Measurements from ENCODE around the gene MAGEB6B.
"Not testable (repeated sequence)": the region's sequence is repeated elsewhere in the genome, so short reads cannot be mapped to it uniquely, and the experiment has no call there.

Gene MAGEB6B, protein sequence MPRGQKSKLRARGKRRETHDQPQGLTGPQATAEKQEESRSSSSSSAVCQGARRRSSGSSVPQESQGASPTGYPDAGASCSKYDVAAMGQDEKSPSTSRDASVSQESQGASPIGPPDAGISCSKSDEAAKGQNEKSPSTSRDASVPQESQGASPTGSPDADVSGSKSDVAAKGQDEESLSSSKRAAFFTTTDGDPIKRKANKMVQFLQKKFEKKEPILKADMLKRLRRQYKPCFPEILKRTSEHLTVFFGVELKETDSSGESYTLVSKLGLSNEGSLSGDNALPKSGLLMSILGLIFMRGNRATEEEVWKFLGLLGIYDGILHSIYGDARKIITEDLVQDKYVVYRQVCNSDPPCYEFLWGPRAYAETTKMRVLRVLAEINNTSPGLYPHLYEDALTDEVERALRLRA

DNA sequence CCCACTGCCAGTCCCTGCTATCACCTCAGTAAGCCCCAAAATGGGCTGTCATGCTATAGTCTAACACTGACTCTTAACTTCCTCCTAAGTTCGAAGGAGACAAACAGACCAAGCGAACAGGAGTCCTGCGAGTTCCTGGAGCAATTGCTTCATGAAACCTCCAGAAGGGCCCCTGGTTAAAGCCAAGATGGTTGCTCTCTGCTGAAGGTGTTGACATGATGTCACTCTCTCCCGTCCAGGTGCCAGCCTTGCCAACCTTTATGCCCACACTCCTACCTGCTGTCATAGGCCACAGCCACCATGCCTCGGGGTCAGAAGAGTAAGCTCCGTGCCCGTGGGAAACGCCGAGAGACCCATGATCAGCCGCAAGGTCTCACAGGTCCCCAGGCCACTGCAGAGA, at the start of gene MAGEB6B:
Gene MAGEB6B, plus strand, starts transcription at position 301 of the 400 bp plus-strand sequence. Its CDS starts 0 bp downstream, at position 301.
- no peak for DNase-seq (ENCODE audit: low read depth, low spot score)

DNA sequence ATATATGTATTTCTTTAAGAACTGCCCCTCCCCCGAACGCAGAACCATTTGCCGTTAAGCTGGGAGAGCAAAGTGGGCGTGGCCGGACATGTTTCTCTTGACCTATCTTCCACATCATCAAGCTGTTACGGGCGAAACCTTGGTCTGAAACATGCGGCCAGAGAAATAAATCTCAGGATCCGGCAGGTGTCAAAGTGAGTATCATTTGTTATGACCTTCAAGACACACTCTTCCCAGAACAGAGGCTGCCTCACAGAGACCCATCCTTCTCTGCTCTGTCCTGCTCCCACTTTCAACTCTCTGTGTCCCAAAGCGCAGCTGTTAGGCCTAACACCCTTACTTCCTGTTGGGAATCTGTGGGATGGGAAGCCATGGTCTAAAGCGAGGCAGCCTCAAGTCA, 22.1 kb upstream of the MAGEB6B start, which contains the start of gene MAGEB18:
Gene MAGEB18, plus strand, starts transcription at position 70 of the 400 bp plus-strand sequence. CDS start 643 bp downstream, outside the sequence.
- DNase-seq (ENCODE audit: low read depth, low spot score) = no peak

DNA sequence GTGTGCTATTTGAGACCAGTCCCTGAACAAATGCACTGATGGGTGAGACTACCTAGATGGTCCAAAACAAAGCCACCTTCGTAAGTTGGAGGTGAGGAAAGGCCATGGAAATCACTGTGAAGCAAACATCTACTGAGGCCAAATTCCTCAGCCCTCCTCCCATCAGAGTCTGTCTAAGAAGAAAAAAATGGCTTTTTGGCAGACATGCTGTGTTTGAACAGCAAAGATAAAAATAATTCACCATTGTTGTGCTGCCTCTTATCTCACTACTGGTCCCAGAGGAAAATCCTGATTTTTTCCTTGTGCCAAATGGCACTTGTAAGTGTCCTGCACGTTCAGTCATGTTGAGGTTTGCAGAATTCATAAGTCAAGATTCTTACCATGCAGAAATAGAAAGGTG, 14.4 kb upstream of the MAGEB6B start:
- no peak for DNase-seq (ENCODE audit: low read depth, low spot score)

DNA sequence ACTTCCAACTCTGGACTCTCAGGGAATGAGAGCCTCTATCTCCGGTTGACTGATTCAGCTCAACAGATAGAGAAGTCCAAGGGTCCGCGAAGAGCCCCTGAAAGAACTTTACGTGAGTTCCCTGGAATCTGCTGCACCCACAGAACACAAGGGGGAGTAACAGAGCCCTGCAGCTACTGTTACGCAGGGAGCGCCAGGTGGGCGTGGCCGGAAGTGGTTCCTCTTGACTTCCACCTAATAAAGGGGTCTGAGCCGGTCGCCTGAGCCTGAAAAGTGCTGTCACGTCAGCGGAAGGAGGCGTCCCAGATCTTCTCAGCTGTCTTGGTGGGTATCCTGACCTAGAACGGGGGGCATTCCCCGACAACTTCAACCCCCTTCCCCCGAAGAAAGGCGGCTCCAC, 31.8 kb downstream of the MAGEB6B start, which contains the start of gene MAGEB6:
Gene MAGEB6, plus strand, starts transcription at position 237 of the 400 bp plus-strand sequence. CDS start 1,407 bp downstream, outside the sequence.
- DNase-seq (ENCODE audit: low read depth, low spot score) = no peak

DNA sequence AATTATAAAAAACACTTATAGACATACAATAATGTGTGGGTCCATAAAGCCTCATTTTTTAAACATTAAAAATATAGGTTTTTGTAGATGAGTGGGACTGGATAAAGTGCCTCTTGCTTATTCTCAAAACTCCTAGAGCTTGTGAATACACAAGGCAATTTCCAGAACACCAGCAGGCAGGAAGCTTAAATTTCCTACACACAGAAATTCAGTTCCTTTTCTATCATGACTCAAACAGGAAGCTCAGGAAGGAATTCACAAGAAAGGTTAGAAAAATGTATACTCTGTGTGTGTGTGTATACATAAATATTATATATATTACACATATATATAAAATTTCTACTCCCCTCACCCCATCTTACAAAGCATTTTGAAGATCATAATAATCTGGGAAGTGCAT, 43.2 kb downstream of the MAGEB6B start:
- no peak for DNase-seq (ENCODE audit: low read depth, low spot score)

DNA sequence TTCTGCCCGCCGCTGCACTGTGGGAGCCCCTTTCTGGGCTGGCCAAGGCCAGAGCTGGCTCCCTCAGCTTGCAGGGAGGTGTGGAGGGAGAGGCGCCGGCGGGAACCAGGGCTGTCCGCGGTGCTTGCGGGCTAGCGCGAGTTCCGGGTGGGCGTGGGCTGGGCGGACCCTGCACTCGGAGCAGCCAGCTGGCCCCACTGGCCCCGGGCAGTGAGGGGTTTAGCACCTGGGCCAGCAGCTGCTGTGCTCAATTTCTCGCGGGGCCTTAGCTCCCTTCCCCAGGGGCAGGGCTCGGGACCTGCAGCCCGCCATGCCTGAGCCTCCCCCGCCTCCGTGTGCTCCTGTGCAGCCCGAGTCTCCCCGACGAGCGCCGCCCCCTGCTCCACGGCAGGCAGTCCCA, 44.3 kb downstream of the MAGEB6B start:
- not testable (repeated sequence) for DNase-seq (ENCODE audit: low read depth, low spot score)

DNA sequence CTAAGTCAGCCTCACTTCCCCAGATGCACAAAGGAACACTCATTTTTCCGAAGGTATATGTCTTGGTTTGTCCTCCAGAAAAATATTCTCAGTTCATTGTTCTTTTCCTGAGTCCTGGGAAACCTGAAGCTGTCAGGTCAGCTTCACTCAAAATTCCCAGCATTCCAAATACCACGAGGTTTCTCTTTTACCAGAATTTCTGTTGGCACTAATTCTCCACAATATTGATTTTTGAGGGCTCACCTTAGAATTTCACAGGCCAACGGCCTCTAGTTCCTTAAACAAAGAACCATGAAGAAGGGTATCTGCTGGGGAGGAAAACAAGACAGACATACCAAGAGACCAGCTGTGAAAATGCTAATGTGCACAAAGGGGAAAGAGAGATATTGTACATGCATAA, 47.6 kb downstream of the MAGEB6B start:
- DNase-seq (ENCODE audit: low read depth, low spot score) = no peak
